K562 (cell line): ENCODE data around the gene SSH3. TPM values are rescaled to one million over a fixed set of nuclear protein-coding genes. Genes with fewer than 3 reads are reported as not detected.

Experiments
- FOXA3 ChIP-seq, 2 experiments: fragments of 450-650 bp in 1 of 2; sonication (generic) in 1 of 2; formaldehyde crosslinking; IDR thresholded peaks in 1 of 2; conservative IDR thresholded peaks in 1 of 2; 2 replicates each; pipeline versions ENCODE4 v1.4.0 to v1.8.0; 2020 to 2022; ENCODE audit warnings: mild to moderate bottlenecking in 2 of 2, missing genetic modification reagents in 1 of 2
- HDGF ChIP-seq: fragments of 450-650 bp; IDR thresholded peaks from 2 replicates; pipeline ENCODE4 v1.6.1; 2016
- NCOR1 ChIP-seq: fragments of 450-650 bp; IDR thresholded peaks from 2 replicates; pipeline ENCODE4 v1.6.1; 2016; ENCODE audit warnings: mild to moderate bottlenecking, moderate library complexity
- NELFE ChIP-seq: IDR thresholded peaks from 2 replicates; pipeline ENCODE4 v1.6.1; 2011; ENCODE audit warnings: mild to moderate bottlenecking; ENCODE audit not compliant: insufficient read depth, insufficient read length
- OTX1 ChIP-seq: fragments of 450-650 bp; formaldehyde crosslinking; IDR thresholded peaks from 2 replicates; pipeline ENCODE4 v1.4.0; 2022; ENCODE audit warnings: mild to moderate bottlenecking
- POLR2AphosphoS5 ChIP-seq: IDR thresholded peaks from 2 replicates; pipeline ENCODE4 v1.6.1; 2011; ENCODE audit warnings: mild to moderate bottlenecking, low read depth, low read length, moderate library complexity; ENCODE audit not compliant: control insufficient read depth, insufficient read depth
- RCOR1 ChIP-seq, 2 experiments: IDR thresholded peaks; 2 replicates each; pipeline ENCODE4 v1.6.1; 2012; ENCODE audit warnings: low read depth in 2 of 2, low read length in 2 of 2, borderline replicate concordance in 1 of 2, improper control_type of control experiment in 1 of 2
- RFX7 ChIP-seq: fragments of 250-450 bp; sonication (Bioruptor Pico); IDR thresholded peaks from 2 replicates; pipeline ENCODE4 v1.5.1; 2021; ENCODE audit warnings: mild to moderate bottlenecking
- SAFB2 ChIP-seq: fragments of 200-400 bp; formaldehyde crosslinking; IDR thresholded peaks from 2 replicates; pipeline ENCODE4 v1.6.1; 2018; ENCODE audit warnings: borderline replicate concordance, low read length, low read depth, moderate library complexity; ENCODE audit not compliant: severe bottlenecking
- SIX5 ChIP-seq, 2 experiments: IDR thresholded peaks; 2 replicates each; pipeline ENCODE4 v1.6.1; 2011; ENCODE audit warnings: low read length in 2 of 2, borderline replicate concordance in 1 of 2, low read depth in 1 of 2, mild to moderate bottlenecking in 1 of 2, moderate library complexity in 1 of 2; ENCODE audit not compliant: insufficient read depth in 1 of 2
- TARDBP ChIP-seq: fragments of 450-650 bp; IDR thresholded peaks from 2 replicates; pipeline ENCODE4 v1.6.1; 2016
- ZNF121 ChIP-seq: sonication (generic); formaldehyde crosslinking; conservative IDR thresholded peaks from 2 replicates; pipeline ENCODE4 v1.8.0; 2022; ENCODE audit warnings: missing genetic modification reagents
- ZNF282 ChIP-seq: sonication (generic); formaldehyde crosslinking; IDR thresholded peaks from 2 replicates; pipeline ENCODE4 v1.8.1; 2023; ENCODE audit warnings: missing genetic modification reagents
- ZNF507 ChIP-seq: conservative IDR thresholded peaks from 2 replicates; pipeline ENCODE4 v1.6.1; 2017; ENCODE audit warnings: missing genetic modification characterization, missing compliant biosample characterization
- ZNF551 ChIP-seq: fragments of 250-450 bp; sonication (Bioruptor Pico); IDR thresholded peaks from 2 replicates; pipeline ENCODE4 v1.5.0; 2021; ENCODE audit warnings: mild to moderate bottlenecking, moderate library complexity
- polyA plus RNA-seq, 8 experiments: library from polyadenylated mRNA; depleted of rRNA in 4 of 8; stranded (reverse) in 5 of 8; unstranded in 3 of 8; fragments of >200 nt; fragmentation: Nextera tagmentation in 2 of 8; fragmentation: Illumina TruSeq in 1 of 8; extraction: Ambion mirVana in 2 of 8; extraction: Trizol in 1 of 8; gene quantifications; 2 replicates each; pipeline versions ENCODE4 v1.2.1 to v1.2.3, GENCODE V29; 2011 to 2014; ENCODE audit warnings: inconsistent platforms in 1 of 8, missing spikeins in 1 of 8
- total RNA-seq, 7 experiments: library from RNA; depleted of rRNA in 6 of 7; stranded (reverse); fragments of >200 nt in 6 of 7; fragmentation: Illumina TruSeq in 2 of 7; extraction: Trizol in 2 of 7; gene quantifications; 2 replicates each; pipeline versions ENCODE4 v1.2.1 to v1.2.3, GENCODE V29; 2011 to 2021; ENCODE audit warnings: low replicate concordance in 1 of 7
- TF ChIP-seq, protein P1 (sequence below), 2 experiments: fragments of 450-650 bp; conservative IDR thresholded peaks; 2 replicates each; pipeline ENCODE4 v1.6.1; 2017; ENCODE audit warnings: mild to moderate bottlenecking in 2 of 2, moderate library complexity in 2 of 2
- TF ChIP-seq, protein P2 (sequence below): sonication (generic); formaldehyde crosslinking; IDR thresholded peaks from 2 replicates; pipeline ENCODE4 v1.8.0; 2022; ENCODE audit warnings: mild to moderate bottlenecking, missing genetic modification reagents
- TF ChIP-seq, protein P3 (sequence below): fragments of 250-450 bp; sonication (Bioruptor Pico); IDR thresholded peaks from 2 replicates; pipeline ENCODE4 v1.8.0; 2021; ENCODE audit warnings: moderate library complexity, mild to moderate bottlenecking, inconsistent platforms
- TF ChIP-seq, protein P4 (sequence below): sonication (generic); formaldehyde crosslinking; IDR thresholded peaks from 2 replicates; pipeline ENCODE4 v1.8.1; 2022; ENCODE audit warnings: missing genetic modification reagents
- TF ChIP-seq, protein P5 (sequence below): fragments of 200-800 bp; sonication (Bioruptor generic); IDR thresholded peaks from 2 replicates; pipeline ENCODE4 v1.6.1; 2017; ENCODE audit warnings: missing genetic modification characterization, missing compliant biosample characterization

The SSH3 gene
- total and polyA plus RNA-seq, 9 of the 15 experiments (the other 6 are each of a cell fraction or from before 2014, with no cell fraction given): 0.07 to 1.0 (median 0.24) TPM; not detected in 3

DNA sequence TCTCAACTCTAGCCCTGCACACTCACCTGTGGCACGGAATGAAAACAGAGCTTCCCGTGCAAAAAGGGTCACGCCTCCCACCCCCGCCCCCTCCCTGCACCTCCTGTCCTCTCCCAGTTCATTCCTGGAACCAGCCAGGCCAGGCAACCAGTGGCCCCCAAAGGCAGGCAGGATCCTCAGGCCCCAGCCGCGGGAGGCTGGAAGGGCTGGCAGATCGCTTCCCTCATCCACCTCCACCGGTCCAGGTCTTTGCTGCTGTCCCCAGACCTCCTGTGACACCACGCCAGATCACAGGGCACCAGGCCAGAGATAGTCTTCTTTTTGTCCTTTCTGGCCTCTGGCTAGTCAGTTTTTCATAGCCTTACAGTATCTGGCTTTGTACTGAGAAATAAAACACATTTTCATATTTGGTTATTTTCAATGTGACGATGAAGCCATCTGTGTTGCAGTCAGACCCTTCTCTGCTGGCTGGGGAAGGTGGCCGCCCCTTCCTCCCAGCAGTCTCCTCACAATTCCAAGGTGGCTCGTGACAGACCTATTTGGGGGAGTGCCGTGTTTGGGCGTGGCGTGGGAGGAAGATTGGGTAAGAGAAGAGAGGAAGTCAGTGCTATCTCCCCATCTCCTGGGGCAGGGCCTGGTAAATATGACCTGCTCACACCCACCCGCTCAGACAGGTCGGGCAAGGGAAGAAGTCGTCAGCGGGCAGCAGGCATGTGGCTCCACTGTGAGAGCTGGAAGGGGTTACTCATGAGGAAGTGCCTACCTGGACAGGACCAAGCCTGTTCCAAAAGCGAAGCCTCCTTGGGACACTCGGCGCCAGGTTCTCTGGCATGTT is 9.1 kb downstream of the SSH3 start (continued):
- peak; percentile 41 to 55; a peak in 1 of 4 replicates for TF ChIP-seq FOXA3 (CRISPR knock-in tag; conservative IDR thresholded peaks at IDR 0.05 in 1 of 2, IDR thresholded peaks at IDR 0.05 in 1 of 2)
- no peak for TF ChIP-seq OTX1
- TF ChIP-seq SIX5 (IDR thresholded peaks at IDR 0.05; ENCODE audit: borderline replicate concordance in 1 of 2, insufficient read depth in 1 of 2, low read depth in 1 of 2, low read length in 2 of 2): no peak
- TF ChIP-seq RFX7 (CRISPR knock-in tag): no peak
- TF ChIP-seq, protein P1, sequence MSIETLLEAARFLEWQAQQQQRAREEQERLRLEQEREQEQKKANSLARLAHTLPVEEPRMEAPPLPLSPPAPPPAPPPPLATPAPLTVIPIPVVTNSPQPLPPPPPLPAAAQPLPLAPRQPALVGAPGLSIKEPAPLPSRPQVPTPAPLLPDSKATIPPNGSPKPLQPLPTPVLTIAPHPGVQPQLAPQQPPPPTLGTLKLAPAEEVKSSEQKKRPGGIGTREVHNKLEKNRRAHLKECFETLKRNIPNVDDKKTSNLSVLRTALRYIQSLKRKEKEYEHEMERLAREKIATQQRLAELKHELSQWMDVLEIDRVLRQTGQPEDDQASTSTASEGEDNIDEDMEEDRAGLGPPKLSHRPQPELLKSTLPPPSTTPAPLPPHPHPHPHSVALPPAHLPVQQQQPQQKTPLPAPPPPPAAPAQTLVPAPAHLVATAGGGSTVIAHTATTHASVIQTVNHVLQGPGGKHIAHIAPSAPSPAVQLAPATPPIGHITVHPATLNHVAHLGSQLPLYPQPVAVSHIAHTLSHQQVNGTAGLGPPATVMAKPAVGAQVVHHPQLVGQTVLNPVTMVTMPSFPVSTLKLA (conservative IDR thresholded peaks at IDR 0.05): peak in 1 of 2 experiments; percentile 74; a peak in 3 of 4 replicates
- TF ChIP-seq TARDBP: peak; percentile 17; the same call in 1 of the 2 replicates
- TF ChIP-seq NELFE: no peak
- no peak for TF ChIP-seq ZNF121 (CRISPR knock-in tag)
- TF ChIP-seq POLR2AphosphoS5: no peak
- no peak for TF ChIP-seq ZNF507
- TF ChIP-seq NCOR1: peak; percentile 52
- TF ChIP-seq, protein P2, sequence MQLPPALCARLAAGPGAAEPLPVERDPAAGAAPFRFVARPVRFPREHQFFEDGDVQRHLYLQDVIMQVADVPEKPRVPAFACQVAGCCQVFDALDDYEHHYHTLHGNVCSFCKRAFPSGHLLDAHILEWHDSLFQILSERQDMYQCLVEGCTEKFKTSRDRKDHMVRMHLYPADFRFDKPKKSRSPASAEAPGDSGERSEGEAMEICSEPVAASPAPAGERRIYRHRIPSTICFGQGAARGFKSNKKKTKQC (CRISPR knock-in tag): no peak
- TF ChIP-seq, protein P3, sequence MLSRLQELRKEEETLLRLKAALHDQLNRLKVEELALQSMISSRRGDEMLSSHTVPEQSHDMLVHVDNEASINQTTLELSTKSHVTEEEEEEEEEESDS: no peak
- no peak for TF ChIP-seq ZNF282
- TF ChIP-seq, protein P4, sequence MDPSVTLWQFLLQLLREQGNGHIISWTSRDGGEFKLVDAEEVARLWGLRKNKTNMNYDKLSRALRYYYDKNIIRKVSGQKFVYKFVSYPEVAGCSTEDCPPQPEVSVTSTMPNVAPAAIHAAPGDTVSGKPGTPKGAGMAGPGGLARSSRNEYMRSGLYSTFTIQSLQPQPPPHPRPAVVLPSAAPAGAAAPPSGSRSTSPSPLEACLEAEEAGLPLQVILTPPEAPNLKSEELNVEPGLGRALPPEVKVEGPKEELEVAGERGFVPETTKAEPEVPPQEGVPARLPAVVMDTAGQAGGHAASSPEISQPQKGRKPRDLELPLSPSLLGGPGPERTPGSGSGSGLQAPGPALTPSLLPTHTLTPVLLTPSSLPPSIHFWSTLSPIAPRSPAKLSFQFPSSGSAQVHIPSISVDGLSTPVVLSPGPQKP (CRISPR knock-in tag): no peak
- TF ChIP-seq ZNF551 (CRISPR knock-in tag): no peak
- peak in 1 of 2 experiments; percentile 90; a peak in 2 of 4 replicates for TF ChIP-seq RCOR1 (IDR thresholded peaks at IDR 0.05; ENCODE audit: borderline replicate concordance in 1 of 2, low read depth in 2 of 2, low read length in 2 of 2)
- TF ChIP-seq, protein P5, sequence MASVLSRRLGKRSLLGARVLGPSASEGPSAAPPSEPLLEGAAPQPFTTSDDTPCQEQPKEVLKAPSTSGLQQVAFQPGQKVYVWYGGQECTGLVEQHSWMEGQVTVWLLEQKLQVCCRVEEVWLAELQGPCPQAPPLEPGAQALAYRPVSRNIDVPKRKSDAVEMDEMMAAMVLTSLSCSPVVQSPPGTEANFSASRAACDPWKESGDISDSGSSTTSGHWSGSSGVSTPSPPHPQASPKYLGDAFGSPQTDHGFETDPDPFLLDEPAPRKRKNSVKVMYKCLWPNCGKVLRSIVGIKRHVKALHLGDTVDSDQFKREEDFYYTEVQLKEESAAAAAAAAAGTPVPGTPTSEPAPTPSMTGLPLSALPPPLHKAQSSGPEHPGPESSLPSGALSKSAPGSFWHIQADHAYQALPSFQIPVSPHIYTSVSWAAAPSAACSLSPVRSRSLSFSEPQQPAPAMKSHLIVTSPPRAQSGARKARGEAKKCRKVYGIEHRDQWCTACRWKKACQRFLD: peak; percentile 22; the same call in 1 of the 2 replicates
- TF ChIP-seq HDGF: no peak
- TF ChIP-seq SAFB2: no peak
